Lung (tissue), 12 donors: Measurements from ENCODE around the gene DIS3L2. TPM values are rescaled to one million over a fixed set of nuclear protein-coding genes. Genes with fewer than 3 reads are reported as not detected.

Source experiments
- ATAC-seq: fragments of 200-7000 bp; cut with Tn5 transposase; one replicate; pipeline ENCODE4 v1.9.1; 2020; ENCODE audit warnings: moderate number of reproducible peaks; ENCODE audit not compliant: insufficient read depth, low FRiP score
- DNase-seq, 3 donors: peaks; one replicate each; pipeline ENCODE4 v3.0.0-alpha.2; 2013 to 2017
- H3K27ac ChIP-seq, 2 donors: one replicate each; pipeline ENCODE4 v1.5.1; 2013; ENCODE audit warnings: mild to moderate bottlenecking in 2 of 2, moderate library complexity in 2 of 2, control low read depth in 1 of 2, inconsistent platforms in 1 of 2, low read depth in 1 of 2, low read length in 1 of 2
- H3K27me3 ChIP-seq, 3 donors: one replicate each; pipeline ENCODE4 v1.5.1; 2013; ENCODE audit warnings: low read length in 2 of 3; ENCODE audit not compliant: control insufficient read depth in 3 of 3, insufficient read depth in 3 of 3
- H3K36me3 ChIP-seq, 4 donors: one replicate each; pipeline ENCODE4 v1.5.1; 2013; ENCODE audit warnings: low read length in 4 of 4, mild to moderate bottlenecking in 1 of 4, moderate library complexity in 1 of 4; ENCODE audit not compliant: control insufficient read depth in 4 of 4, insufficient read depth in 4 of 4
- H3K4me1 ChIP-seq, 5 donors: one replicate each; pipeline ENCODE4 v1.5.1; 2013; ENCODE audit warnings: low read length in 5 of 5, mild to moderate bottlenecking in 2 of 5, moderate library complexity in 1 of 5; ENCODE audit not compliant: control insufficient read depth in 5 of 5, insufficient read depth in 5 of 5
- H3K4me3 ChIP-seq: one replicate; pipeline ENCODE4 v1.5.1; 2013; ENCODE audit warnings: mild to moderate bottlenecking, control low read depth, moderate library complexity
- H3K9ac ChIP-seq, 2 donors: one replicate each; pipeline ENCODE4 v1.5.1; 2013; ENCODE audit warnings: low read length in 2 of 2, control low read depth in 1 of 2; ENCODE audit not compliant: insufficient read depth in 1 of 2
- H3K9me3 ChIP-seq, 4 donors: one replicate each; pipeline ENCODE4 v1.5.1; 2013; ENCODE audit warnings: low read length in 3 of 4, mild to moderate bottlenecking in 1 of 4, moderate library complexity in 1 of 4; ENCODE audit not compliant: control insufficient read depth in 4 of 4, insufficient read depth in 3 of 4
- CTCF ChIP-seq: IDR thresholded peaks from 2 replicates; pipeline ENCODE4 v1.5.1; 2012; ENCODE audit warnings: mild to moderate bottlenecking; ENCODE audit errors: control extremely low read depth, extremely low read depth
- WGBS, 2 donors: extraction: QIAGEN DNeasy Blood & Tissue Kit; methylation state at CpG; one replicate each; pipeline ENCODE4 v1.1.7; 2013; 5-methylcytosine and 5-hydroxymethylcytosine counted together
- polyA plus RNA-seq, 2 donors: library from polyadenylated mRNA; stranded (reverse); fragments of 200-250 nt; gene quantifications; one replicate each; pipeline ENCODE4 v1.2.1, GENCODE V29; 2013
- total RNA-seq, 2 donors: library from RNA; depleted of rRNA in 1 of 2; stranded (reverse); fragments of >200 nt in 1 of 2; gene quantifications; one replicate each; pipeline ENCODE4 v1.2.1, GENCODE V29; 2014 to 2021
- donor health status: control.
- donor health status: control.
- donor health status: Bipolar disorder and iron deficiency.
- donor health status: healthy.
- donor health status: DM: yes; HTN: yes; CAD: no.

The DIS3L2 gene
- total and polyA plus RNA-seq, 4 donors = 12.7 to 41.0 (median 31.1) TPM

- H3K4me3 ChIP-seq = no peak overlapping the region
- H3K36me3 ChIP-seq = peaks cover 0 to 6% (median 0%) of the 10 kb centered on the region in 4 donors
- peak overlapping the region in 1 of 2 donors; percentile 90 for H3K27ac ChIP-seq
- H3K4me1 ChIP-seq = peaks cover 0 to 10% (median 0%) of the 10 kb centered on the region in 5 donors
- TF ChIP-seq CTCF = peak; percentile 3
- peak; percentile 84 for ATAC-seq
- H3K27me3 ChIP-seq = no peaks in the 10 kb centered on the region
- DNase-seq = peak in 2 of 3 donors; percentile 33 to 35
- H3K9me3 ChIP-seq = peaks cover 0 to 2% (median 0%) of the 10 kb centered on the region in 4 donors
- H3K9ac ChIP-seq = no peak overlapping the region
- 35 to 52% methylated on average over 12 of the region's 12 CpGs for WGBS, 2 donors
These were observed 353.8 kb downstream of the DIS3L2 start for GRCh38 chr2:232315049-232315922.

GRCh38 chr2:232315923-232316299 is 354.4 kb downstream of the DIS3L2 start:
- no peak overlapping the region for H3K9ac ChIP-seq
- no peak overlapping the region for H3K4me3 ChIP-seq
- 49 to 54% methylated on average over 8 of the region's 8 CpGs for WGBS, 2 donors
- TF ChIP-seq CTCF = no peak
- no peaks in the 10 kb centered on the region for H3K9me3 ChIP-seq
- H3K4me1 ChIP-seq = peaks cover 0 to 10% (median 0%) of the 10 kb centered on the region in 5 donors
- H3K27ac ChIP-seq = peak overlapping the region in 1 of 2 donors; percentile 90
- ATAC-seq = no peak
- H3K27me3 ChIP-seq = no peaks in the 10 kb centered on the region
- H3K36me3 ChIP-seq = peaks cover 0 to 6% (median 0%) of the 10 kb centered on the region in 4 donors
- DNase-seq = no peak

GRCh38 chr2:232316461-232317330 is 355.2 kb downstream of the DIS3L2 start:
- H3K9me3 ChIP-seq = no peaks in the 10 kb centered on the region
- peaks cover 0 to 6% (median 0%) of the 10 kb centered on the region in 4 donors for H3K36me3 ChIP-seq
- 51 to 55% methylated on average over 12 of the region's 12 CpGs for WGBS, 2 donors
- no peak overlapping the region for H3K4me3 ChIP-seq
- no peak for ATAC-seq
- H3K4me1 ChIP-seq = peaks cover 0 to 10% (median 0%) of the 10 kb centered on the region in 5 donors
- DNase-seq = peak in 1 of 3 donors; percentile 13
- no peak for TF ChIP-seq CTCF
- H3K27ac ChIP-seq = peak overlapping the region in 1 of 2 donors; percentile 90
- H3K27me3 ChIP-seq = no peaks in the 10 kb centered on the region
- H3K9ac ChIP-seq = no peak overlapping the region
